HEK293 (cell line): ENCODE data around the gene SPRED3.
A peak's percentile ranks its signal among the peaks of the same experiment; 100 is the strongest.

Experiments
- CTCF ChIA-PET: fragments of 350-600 bp; formaldehyde crosslinking; extraction: SDS; loops from one replicate; lab custom pipeline; 2021; ENCODE audit warnings: antibody characterized with exemption; lab: Yijun Ruan, JAX
- POLR2A ChIA-PET: fragments of 300-600 bp; formaldehyde crosslinking; extraction: SDS; loops from one replicate; lab custom pipeline; 2020; ENCODE audit warnings: antibody characterized with exemption, inconsistent platforms; lab: Yijun Ruan, JAX
- H3K27ac ChIP-seq: fragments of 200-500 bp; sonication (Bioruptor generic); 2 replicates; pipeline ENCODE4 v1.5.1; 2014; ENCODE audit warnings: low read depth, low read length, control low read depth, inconsistent platforms; ENCODE audit errors: extremely low read depth
- H3K36me3 ChIP-seq, 2 experiments: fragments of 200-500 bp in 1 of 2; sonication (Bioruptor generic) in 1 of 2; 1 replicate in 1 of 2; 2 replicates in 1 of 2; pipeline ENCODE4 v1.5.1; 2014 to 2017; ENCODE audit warnings: inconsistent platforms in 2 of 2, low read length in 2 of 2; ENCODE audit not compliant: control insufficient read depth in 2 of 2, insufficient read depth in 1 of 2
- H3K4me1 ChIP-seq: fragments of 200-500 bp; sonication (Bioruptor generic); 2 replicates; pipeline ENCODE4 v1.5.1; 2014; ENCODE audit warnings: mild to moderate bottlenecking, low read length, inconsistent platforms; ENCODE audit not compliant: control insufficient read depth, insufficient read depth
- H3K4me3 ChIP-seq: 2 replicates; pipeline ENCODE4 v1.5.1; 2011; ENCODE audit warnings: low read depth, mild to moderate bottlenecking, control low read depth, low read length, moderate library complexity
- H3K9me3 ChIP-seq: fragments of 200-500 bp; sonication (Bioruptor generic); 2 replicates; pipeline ENCODE4 v1.5.1; 2014; ENCODE audit warnings: low read depth, low read length, inconsistent platforms; ENCODE audit not compliant: control insufficient read depth, insufficient read depth
- BCL11A ChIP-seq: fragments of 450-650 bp; formaldehyde crosslinking; IDR thresholded peaks from 2 replicates; pipeline ENCODE4 v1.5.1; 2016; ENCODE audit warnings: low read depth, missing biosample characterization, missing genetic modification characterization
- BCL11B ChIP-seq: fragments of 450-650 bp; formaldehyde crosslinking; IDR thresholded peaks from 2 replicates; pipeline ENCODE4 v1.5.1; 2016; ENCODE audit warnings: low read depth, missing biosample characterization, missing genetic modification characterization
- EGR2 ChIP-seq: fragments of 450-650 bp; formaldehyde crosslinking; IDR thresholded peaks from 2 replicates; pipeline ENCODE4 v1.5.1; 2016; ENCODE audit warnings: low read depth, missing biosample characterization, missing genetic modification characterization
- FEZF1 ChIP-seq: fragments of 450-650 bp; formaldehyde crosslinking; IDR thresholded peaks from 2 replicates; pipeline ENCODE4 v1.5.1; 2016; ENCODE audit warnings: missing biosample characterization, missing genetic modification characterization
- SCRT2 ChIP-seq: fragments of 450-650 bp; formaldehyde crosslinking; IDR thresholded peaks from 2 replicates; pipeline ENCODE4 v1.5.1; 2016; ENCODE audit warnings: missing biosample characterization, missing genetic modification characterization
- SP7 ChIP-seq: fragments of 450-650 bp; formaldehyde crosslinking; IDR thresholded peaks from 2 replicates; pipeline ENCODE4 v1.5.1; 2016; ENCODE audit warnings: missing biosample characterization, missing genetic modification characterization
- YY2 ChIP-seq: fragments of 450-650 bp; formaldehyde crosslinking; IDR thresholded peaks from 2 replicates; pipeline ENCODE4 v1.5.1; 2016; ENCODE audit warnings: missing biosample characterization, missing genetic modification characterization
- ZFHX2 ChIP-seq: fragments of 450-650 bp; formaldehyde crosslinking; conservative IDR thresholded peaks from 2 replicates; pipeline ENCODE4 v1.5.1; 2016; ENCODE audit warnings: missing biosample characterization, missing genetic modification characterization
- ZIC2 ChIP-seq: fragments of 450-650 bp; formaldehyde crosslinking; IDR thresholded peaks from 2 replicates; pipeline ENCODE4 v1.5.1; 2016; ENCODE audit warnings: missing biosample characterization, missing genetic modification characterization
- ZNF132 ChIP-seq: fragments of 450-650 bp; formaldehyde crosslinking; IDR thresholded peaks from 2 replicates; pipeline ENCODE4 v1.5.1; 2017; ENCODE audit warnings: missing biosample characterization, missing genetic modification characterization, borderline replicate concordance
- ZNF169 ChIP-seq: fragments of 450-650 bp; formaldehyde crosslinking; IDR thresholded peaks from 2 replicates; pipeline ENCODE4 v1.5.1; 2016; ENCODE audit warnings: missing biosample characterization, missing genetic modification characterization
- ZNF248 ChIP-seq: fragments of 450-650 bp; formaldehyde crosslinking; IDR thresholded peaks from 2 replicates; pipeline ENCODE4 v1.5.1; 2017; ENCODE audit warnings: missing biosample characterization, missing genetic modification characterization
- ZNF292 ChIP-seq: fragments of 450-650 bp; formaldehyde crosslinking; IDR thresholded peaks from 2 replicates; pipeline ENCODE4 v1.5.1; 2016; ENCODE audit warnings: low read depth, missing biosample characterization, missing genetic modification characterization, borderline replicate concordance
- ZNF549 ChIP-seq: fragments of 450-650 bp; IDR thresholded peaks from 2 replicates; pipeline ENCODE4 v1.5.1; 2018; ENCODE audit warnings: missing biosample characterization, missing genetic modification characterization, mild to moderate bottlenecking, inconsistent platforms, moderate library complexity
- ZNF623 ChIP-seq: fragments of 450-650 bp; formaldehyde crosslinking; IDR thresholded peaks from 2 replicates; pipeline ENCODE4 v1.5.1; 2016; ENCODE audit warnings: missing biosample characterization, missing genetic modification characterization
- TF ChIP-seq, protein P1 (sequence below): fragments of 450-650 bp; formaldehyde crosslinking; IDR thresholded peaks from 2 replicates; pipeline ENCODE4 v1.5.1; 2017; ENCODE audit warnings: missing biosample characterization, missing genetic modification characterization
- TF ChIP-seq, protein P2 (sequence below): fragments of 450-650 bp; formaldehyde crosslinking; IDR thresholded peaks from 2 replicates; pipeline ENCODE4 v1.5.1; 2016; ENCODE audit warnings: missing biosample characterization, missing genetic modification characterization
- TF ChIP-seq, protein P3 (sequence below): fragments of 450-650 bp; formaldehyde crosslinking; IDR thresholded peaks from 2 replicates; pipeline ENCODE4 v1.5.1; 2016; ENCODE audit warnings: missing biosample characterization, missing genetic modification characterization

SPRED3 gene

DNA sequence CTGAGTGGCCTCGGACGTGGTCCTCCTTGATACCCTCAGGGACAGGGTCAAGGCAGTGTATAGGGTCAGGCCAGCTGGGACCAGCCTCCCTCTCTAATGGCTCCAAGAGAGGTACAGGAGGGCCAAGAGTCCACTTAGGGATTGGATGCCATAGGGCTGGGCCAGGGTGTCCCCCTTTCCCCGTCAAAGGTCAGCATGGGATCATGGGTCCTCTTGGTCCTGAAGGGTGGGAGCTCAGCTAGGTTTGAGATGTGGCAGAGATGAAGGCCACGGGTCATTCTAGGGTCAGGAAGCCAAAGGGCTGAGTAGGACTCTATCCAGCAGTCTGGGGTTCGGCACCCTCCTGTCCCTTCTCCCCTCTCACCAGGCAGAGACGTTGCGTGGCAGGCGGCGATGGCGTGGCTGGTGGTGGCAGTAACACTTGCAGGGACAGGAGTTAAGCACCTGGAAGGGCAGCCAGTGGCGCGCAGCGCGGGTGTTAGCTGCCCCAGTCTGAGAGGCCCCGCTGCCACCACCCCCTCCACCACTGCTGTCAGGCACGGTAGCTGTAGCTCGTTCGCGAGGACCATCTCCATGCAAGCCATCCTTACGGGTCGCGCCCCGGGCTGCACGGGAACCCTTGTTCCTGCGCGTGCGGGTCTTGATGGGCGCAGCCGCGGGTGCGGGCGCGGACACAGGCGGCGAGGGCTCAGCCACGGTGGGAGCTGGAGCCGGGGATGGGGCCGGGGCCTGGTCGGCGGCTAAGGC lies 3.3 kb upstream of the SPRED3 start:
- POLR2A ChIA-PET = interaction anchor here (0.6 to 3.8 kb wide), 6 partner anchors 10 to 250 kb away, joined by 3 to 36 read pairs (median 4); partner anchors contain the start of genes FAM98C and PSMD8

DNA sequence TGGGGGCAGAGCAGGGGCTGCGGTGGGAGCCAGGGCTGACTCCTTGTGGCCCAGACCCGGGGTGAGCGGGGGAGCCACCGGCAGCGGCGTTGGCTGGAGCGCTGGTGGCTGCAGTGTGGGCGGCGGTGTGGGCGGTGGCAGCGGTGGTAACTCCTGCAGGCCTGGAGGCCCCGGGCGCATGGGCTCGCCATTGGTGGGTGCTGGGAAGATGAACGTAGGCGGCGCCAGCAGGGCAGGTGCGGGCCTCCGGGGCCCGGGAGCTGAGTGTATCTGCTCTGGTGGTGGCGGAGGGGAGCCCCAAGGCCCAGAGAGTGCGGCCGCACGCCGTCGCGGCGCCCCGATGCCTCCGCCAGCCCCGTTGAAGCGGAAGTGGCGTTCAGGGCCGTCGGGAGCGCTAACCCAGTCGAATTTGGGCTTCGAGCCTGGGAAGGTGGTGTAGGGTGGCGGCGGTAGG lies 2.7 kb upstream of the SPRED3 start:
- H3K9me3 ChIP-seq = no peaks in the 10 kb centered on the region
- peaks cover 35 to 53% of the 10 kb centered on the region in 2 experiments for H3K36me3 ChIP-seq
- peaks cover 19% of the 10 kb centered on the region for H3K4me1 ChIP-seq
- CTCF ChIA-PET = interaction anchor here (1.4 kb wide), 1 partner anchor 17 kb away, joined by 4 read pairs; the partner anchor contains the start of gene FAM98C
- H3K4me3 ChIP-seq = no peak overlapping the region
- TF ChIP-seq ZNF132 (tag by site-specific recombination) = no peak
- TF ChIP-seq ZNF169 (tag by site-specific recombination) = no peak
- peak; percentile 87 for TF ChIP-seq EGR2
- TF ChIP-seq ZFHX2 (tag by site-specific recombination) = peak; percentile 89
- POLR2A ChIA-PET = interaction anchor here (0.7 to 3.8 kb wide), 4 partner anchors 11 to 249 kb away, joined by 3 to 36 read pairs (median 3); partner anchors contain the start of gene PSMD8
- H3K27ac ChIP-seq = no peak overlapping the region

More for the DNA sequence above, 3.3 kb upstream of the SPRED3 start:
- CTCF ChIA-PET = interaction anchor here (1.1 to 2.4 kb wide), 4 partner anchors 10 to 142 kb away, joined by 3 to 14 read pairs (median 4); partner anchors contain the start of genes FAM98C and PSMD8
- Histone ChIP-seq H3K4me3 (no peak overlapping the region), H3K36me3 (peaks cover 41 to 59% of the 10 kb centered on the region in 2 experiments), H3K27ac (no peak overlapping the region), H3K4me1 (peaks cover 19% of the 10 kb centered on the region), H3K9me3 (no peaks in the 10 kb centered on the region)
- TF ChIP-seq, protein P1, sequence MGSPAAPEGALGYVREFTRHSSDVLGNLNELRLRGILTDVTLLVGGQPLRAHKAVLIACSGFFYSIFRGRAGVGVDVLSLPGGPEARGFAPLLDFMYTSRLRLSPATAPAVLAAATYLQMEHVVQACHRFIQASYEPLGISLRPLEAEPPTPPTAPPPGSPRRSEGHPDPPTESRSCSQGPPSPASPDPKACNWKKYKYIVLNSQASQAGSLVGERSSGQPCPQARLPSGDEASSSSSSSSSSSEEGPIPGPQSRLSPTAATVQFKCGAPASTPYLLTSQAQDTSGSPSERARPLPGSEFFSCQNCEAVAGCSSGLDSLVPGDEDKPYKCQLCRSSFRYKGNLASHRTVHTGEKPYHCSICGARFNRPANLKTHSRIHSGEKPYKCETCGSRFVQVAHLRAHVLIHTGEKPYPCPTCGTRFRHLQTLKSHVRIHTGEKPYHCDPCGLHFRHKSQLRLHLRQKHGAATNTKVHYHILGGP = no peak
- 0 out of 2 replicates have a peak, but pooled peaks have one; percentile 38 for TF ChIP-seq BCL11B (tag by site-specific recombination)
- TF ChIP-seq, protein P2, sequence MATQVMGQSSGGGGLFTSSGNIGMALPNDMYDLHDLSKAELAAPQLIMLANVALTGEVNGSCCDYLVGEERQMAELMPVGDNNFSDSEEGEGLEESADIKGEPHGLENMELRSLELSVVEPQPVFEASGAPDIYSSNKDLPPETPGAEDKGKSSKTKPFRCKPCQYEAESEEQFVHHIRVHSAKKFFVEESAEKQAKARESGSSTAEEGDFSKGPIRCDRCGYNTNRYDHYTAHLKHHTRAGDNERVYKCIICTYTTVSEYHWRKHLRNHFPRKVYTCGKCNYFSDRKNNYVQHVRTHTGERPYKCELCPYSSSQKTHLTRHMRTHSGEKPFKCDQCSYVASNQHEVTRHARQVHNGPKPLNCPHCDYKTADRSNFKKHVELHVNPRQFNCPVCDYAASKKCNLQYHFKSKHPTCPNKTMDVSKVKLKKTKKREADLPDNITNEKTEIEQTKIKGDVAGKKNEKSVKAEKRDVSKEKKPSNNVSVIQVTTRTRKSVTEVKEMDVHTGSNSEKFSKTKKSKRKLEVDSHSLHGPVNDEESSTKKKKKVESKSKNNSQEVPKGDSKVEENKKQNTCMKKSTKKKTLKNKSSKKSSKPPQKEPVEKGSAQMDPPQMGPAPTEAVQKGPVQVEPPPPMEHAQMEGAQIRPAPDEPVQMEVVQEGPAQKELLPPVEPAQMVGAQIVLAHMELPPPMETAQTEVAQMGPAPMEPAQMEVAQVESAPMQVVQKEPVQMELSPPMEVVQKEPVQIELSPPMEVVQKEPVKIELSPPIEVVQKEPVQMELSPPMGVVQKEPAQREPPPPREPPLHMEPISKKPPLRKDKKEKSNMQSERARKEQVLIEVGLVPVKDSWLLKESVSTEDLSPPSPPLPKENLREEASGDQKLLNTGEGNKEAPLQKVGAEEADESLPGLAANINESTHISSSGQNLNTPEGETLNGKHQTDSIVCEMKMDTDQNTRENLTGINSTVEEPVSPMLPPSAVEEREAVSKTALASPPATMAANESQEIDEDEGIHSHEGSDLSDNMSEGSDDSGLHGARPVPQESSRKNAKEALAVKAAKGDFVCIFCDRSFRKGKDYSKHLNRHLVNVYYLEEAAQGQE = no peak
- no peak for TF ChIP-seq ZNF549 (tag by site-specific recombination)
- TF ChIP-seq YY2 = no peak
- TF ChIP-seq ZNF292 (tag by site-specific recombination) = no peak
- no peak for TF ChIP-seq ZIC2 (tag by site-specific recombination)
- TF ChIP-seq SP7 (tag by site-specific recombination) = no peak
- peak; percentile 81 for TF ChIP-seq BCL11A (tag by site-specific recombination)
- no peak for TF ChIP-seq SCRT2 (tag by site-specific recombination)
- TF ChIP-seq ZNF248 = no peak
- no peak for TF ChIP-seq ZNF623
- TF ChIP-seq, protein P3, sequence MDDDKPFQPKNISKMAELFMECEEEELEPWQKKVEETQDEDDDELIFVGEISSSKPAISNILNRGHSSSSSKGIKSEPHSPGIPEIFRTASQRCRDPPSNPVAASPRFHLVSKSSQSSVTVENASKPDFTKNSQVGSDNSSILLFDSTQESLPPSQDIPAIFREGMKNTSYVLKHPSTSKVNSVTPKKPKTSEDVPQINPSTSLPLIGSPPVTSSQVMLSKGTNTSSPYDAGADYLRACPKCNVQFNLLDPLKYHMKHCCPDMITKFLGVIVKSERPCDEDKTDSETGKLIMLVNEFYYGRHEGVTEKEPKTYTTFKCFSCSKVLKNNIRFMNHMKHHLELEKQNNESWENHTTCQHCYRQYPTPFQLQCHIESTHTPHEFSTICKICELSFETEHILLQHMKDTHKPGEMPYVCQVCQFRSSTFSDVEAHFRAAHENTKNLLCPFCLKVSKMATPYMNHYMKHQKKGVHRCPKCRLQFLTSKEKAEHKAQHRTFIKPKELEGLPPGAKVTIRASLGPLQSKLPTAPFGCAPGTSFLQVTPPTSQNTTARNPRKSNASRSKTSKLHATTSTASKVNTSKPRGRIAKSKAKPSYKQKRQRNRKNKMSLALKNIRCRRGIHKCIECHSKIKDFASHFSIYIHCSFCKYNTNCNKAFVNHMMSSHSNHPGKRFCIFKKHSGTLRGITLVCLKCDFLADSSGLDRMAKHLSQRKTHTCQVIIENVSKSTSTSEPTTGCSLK (tag by site-specific recombination) = no peak
- TF ChIP-seq FEZF1 (tag by site-specific recombination) = no peak
